NCI-H510A treated with DMSO at 0.1 percent for 48 hours (cell line): ENCODE measurements around the gene VPS35.
"Not testable (repeated sequence)": the region's sequence is repeated elsewhere in the genome, so short reads cannot be mapped to it uniquely, and the experiment has no call there.

Experiments
- DNase-seq: peaks from one replicate; lab custom pipeline; 2025; lab: John Stamatoyannopoulos, UW

The VPS35 gene

DNA sequence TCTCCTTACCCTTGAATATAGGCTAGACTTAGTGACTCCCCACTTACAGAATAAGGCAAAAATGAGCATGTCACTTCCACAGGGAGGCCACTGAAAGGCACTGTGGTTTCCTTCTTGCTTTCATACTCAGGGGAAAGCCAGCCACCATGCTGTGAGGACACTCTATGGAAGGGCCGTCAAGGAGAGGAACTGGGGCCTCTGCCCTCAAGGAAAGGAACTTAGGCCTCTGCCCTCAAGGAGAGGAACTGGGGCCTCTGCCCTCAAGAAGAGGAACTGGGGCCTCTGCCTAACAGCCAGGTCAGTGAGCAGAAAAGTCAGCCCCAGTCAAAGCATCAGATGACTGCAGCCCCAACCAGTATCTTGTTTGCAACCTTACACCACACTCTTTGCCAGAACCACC is 30.1 kb downstream of the VPS35 start:
- no peak for DNase-seq

DNA sequence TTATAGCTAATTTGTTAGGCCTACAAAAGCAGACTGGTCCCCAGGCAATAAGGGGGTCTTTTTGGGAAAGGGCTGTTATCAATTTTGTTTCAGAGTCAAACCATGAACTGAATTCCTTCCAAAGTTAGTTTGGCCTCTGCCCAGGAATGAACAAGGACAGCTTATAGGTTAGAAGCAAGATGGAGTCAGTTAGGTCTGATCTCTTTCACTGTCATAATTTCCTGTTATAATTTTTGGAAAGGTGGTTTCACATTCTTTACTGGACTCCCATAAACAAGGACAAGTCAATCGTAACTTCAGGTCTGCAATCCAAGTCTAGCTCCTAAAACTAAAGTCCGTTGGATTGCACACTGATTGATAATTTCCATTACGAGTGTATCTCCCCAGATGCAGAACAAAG is 37.7 kb downstream of the VPS35 start:
- no peak for DNase-seq

DNA sequence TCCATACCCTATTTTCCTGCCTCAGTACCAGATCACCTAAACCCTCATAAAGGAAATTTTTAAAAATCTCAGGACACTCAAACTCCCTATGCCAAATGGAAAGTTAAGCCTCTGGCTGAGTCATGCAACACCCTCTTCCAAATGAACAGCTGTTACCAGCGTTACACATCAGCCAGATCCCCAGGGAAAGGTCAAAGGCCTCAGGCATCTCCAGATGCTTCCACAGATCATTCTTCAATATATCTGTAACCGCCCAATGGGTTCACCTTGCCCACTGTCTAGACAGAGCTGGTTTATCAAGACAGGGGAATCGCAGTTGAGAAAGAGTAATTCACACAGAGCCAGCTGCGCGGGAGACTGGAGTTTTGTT is 38.7 kb downstream of the VPS35 start:
- no peak for DNase-seq

DNA sequence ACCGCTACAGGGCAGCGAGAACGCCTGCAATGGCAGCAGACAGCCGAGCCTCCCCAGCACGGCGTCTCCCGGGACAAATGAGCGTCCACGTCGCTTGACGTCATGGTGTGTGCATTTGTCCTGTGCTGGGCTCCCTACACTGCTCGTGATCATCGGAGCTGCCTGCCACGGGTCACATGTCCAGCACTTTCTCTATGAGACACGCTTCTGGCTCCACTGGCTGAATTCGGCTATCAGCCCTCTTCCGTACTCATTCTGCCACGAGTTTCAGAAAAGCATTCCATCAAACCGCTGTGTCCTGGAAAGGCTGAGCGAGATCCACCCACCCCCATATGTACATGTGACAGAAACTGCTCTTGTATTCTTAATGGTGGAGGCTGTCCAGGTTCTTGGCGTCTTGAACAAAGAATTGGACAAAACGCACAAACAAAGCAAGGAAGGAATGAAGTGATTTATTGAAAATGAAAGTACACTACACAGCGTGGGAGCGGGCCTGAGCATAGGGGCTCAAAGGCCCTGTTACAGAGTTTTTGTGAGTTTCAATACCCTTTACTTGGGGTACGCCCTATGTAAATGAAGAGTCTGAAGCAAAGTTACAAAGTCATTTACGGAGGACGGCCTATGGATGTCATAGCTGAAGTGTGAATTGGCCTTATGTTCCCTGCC is 39.3 kb downstream of the VPS35 start:
- DNase-seq = no peak

DNA sequence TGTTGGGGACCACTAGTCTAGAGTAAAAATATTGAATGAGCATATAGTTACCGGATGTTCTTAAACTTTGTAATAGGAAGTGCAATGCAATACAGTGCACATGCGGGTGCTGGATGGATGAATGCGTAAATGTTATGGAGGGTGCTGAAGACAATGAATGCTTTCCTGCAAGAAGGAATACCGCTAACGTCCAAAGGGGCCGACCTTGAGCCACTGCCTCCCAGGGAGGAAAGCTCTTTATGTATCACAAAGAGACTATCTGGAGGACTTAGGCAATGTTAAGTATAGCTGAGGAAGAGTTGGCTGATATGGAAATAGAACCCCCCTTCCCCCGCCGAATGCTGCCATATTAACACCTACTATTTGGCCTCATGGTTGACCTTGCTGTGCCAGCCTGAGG is 40.3 kb downstream of the VPS35 start:
- DNase-seq = no peak

DNA sequence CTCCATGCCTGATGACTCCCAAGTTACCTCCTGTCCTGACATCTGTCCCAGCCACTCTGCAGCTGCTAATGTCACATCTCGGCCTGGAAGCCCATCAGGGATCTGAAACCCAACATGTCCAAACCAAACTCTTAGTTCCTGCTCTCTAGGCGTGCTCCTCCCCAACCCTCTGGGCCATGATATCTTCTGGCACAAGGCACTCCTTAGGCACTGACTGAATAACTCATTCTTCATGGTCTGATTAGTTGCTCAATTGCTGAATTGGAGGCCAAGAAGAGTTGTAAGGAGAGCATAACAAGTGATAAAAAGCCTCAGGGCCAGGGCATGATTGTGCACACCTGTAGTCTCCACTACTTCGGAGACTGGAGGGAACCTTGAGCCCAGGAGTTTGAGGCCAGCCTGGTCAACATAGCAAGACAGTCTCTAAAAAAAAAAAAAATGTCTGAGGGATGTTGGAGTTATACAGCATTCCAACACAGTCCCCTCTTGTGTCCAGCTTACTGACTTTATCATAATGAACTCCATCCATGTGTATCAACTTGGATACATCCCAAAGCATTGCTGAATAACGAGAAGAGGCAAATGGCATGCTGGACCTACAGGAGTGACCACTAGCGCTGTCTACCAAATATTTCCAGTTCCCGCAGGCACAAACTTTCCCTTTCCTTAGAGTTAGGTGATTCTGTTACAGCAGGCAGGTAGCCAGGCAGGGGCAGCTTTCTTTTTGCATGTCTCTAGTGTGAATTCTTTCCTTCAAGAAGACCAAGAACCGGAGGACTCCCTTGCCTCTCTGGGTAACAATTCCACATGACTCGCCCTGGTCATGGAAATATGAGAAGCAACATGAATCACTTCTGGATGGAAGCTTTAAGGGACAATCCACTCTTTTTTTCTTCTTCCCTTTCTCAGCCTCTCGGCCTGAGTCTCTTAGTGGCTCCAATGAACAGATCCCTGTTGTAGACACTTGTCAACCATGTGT is 49.7 kb downstream of the VPS35 start:
- no peak for DNase-seq

DNA sequence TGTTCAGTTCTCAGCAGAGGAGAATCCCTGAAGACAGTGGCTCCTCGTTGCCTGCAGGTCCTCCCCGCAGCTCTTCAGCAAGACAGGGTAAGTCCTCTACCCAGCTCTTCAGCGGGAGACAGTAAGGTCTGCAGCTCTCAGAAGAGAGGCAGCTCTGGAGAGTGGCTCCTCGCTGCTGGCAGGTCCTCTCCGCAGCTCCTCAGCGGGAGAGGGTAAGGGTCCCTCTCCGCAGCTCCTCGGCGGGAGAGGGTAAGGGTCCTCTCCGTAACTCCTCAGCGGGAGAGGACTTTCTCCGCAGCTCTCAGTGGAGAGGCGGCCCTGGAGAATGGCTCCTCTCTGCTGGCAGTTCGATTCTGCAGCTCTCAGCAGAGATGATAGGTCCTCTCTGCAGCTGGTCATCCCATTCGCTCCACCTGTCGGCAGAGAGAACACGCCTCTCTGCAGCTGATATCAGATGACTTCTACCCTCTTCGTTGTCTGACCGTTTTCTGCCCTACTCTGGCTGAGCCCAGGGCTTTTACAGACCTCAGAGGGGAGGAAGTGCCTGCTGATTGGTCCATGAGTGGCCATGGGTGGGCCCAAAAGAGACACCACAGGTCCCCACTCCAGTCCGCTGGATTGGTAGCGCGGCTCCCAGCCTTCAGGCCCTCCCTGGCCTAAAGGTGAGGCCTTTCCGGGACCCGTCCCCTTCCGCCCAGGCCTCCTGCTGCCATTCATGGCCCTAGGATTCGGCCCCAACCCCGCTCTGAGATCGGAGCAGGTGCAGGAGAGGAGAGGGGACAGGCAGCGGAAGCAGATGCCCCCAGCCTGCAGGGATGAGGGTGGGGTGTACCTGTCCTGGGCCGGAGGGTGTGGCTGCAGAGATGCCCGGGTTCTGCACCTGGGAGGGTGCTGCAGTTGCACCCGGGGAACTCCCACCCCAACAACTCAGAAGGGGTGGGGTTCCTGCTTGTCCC is 55.9 kb downstream of the VPS35 start:
- DNase-seq = peak; percentile 90

DNA sequence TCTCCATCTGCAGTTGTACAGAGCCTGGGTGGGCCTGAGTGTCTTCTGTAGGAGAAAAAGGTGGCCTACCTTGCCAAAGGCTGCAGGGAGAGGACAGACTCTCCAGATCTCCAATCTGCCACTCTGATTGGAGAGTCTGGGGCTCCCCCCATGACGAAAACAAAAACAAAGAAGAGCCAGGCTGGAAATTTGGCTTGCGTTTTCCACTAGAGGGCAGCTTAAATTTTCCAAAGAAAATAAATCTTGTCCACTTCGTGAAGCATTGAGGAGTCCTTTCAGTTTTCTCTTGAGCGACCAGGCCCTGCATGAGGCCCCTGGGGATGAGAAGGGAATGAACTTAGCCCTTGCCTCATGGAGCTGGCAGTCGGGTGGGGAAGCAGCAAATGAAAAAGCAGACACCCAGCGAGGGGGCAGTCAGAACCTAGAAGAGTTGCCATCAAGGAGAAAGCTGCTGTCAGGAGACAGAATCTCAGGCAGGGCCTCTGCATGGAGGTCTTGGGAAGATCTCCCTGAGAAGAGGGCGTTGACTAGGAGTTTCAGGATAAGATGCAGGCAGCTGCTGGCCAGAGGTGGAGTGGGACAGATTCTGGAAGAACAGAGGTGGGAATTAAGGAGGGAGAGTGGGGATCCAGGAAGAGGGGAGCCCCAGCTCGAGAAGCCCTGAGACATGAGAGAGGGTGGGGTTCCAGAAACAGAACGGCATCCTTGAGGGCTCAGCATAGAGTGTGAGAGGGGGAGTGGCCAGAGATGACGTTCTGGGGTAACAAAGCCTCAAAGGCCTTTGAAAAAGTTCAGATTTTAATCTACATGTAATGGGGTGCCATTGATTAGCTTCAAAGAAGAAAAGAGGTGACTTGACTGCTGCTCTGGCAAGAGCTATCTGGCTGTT is 59.4 kb downstream of the VPS35 start:
- DNase-seq = peak; percentile 15

DNA sequence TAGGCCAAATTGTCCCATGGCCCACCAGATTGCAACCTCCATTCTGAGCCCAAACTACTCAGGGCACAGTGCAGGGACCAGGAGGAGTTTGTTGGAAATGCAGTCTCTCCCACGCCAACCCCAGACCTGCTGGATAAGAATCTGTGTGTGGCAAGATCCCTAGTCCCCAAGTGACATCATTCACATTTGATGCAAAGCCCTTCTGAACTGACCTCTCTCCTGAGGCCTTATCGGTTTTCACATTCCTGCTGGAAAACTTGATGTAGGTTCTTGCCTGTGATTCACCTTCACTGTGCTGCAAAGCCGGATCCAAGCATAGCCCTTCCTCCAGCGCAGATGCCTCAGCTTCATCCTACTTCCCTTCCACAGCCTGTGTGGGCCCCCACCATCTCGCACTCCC is 61.2 kb downstream of the VPS35 start:
- no peak for DNase-seq

DNA sequence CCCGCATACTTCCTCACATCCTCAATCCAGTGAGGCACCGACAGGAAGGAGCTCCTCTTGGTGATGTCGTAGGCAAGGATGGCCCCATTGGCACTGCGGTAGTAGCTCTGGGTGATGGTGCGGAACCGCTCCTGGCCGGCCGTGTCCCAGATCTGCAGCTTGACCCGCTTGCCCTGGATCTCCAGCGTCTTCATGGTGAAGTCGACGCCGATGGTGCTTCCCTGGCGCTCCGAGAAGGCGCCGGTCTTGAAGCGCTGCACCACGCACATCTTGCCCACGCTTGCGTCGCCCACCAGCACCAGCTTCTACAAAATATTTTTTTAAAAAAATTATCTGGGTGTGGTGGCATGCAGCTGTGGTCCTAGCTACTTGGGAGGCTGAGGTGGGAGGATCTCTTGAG is 62.3 kb downstream of the VPS35 start:
- DNase-seq = not testable (repeated sequence)

DNA sequence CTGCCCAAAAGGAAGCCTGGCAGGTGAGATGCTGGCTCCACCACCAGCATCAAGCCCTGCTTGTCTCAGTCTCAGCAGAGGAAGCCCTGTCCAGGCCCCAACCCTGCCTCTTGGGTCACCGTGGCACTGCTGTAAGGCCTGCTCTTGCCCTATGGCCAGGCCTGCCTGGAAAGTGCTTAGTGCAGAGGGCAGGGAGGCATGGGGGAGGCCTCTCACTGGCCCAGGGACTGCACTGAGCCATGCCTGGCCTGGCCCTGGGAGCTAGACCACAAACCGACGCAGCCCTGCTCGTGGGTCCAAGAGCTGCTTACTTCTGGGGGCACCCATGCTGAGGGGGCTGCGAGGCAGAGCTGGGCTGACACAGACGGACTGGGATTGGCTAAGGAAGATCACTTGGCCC is 64.1 kb downstream of the VPS35 start:
- not testable (repeated sequence) for DNase-seq

DNA sequence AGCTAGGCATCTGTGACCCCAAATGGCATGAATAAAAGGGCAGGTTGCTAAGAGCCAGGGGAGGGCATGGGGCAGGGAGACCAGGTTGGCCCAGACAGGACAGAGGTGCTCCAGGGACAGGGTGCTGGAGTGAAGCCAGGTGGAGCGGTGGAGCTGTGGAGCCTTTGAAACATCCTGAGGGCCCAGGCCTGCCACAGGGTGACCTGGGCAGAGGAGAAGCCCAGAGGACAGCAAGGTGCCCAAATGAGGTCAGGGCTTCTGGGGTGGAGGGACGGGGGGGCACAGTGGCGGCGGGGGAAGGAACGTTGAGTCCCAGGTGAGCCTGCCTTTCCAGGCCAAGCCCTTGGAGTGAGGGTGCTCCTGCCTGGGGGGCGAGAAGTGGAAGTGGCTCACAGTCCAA is 65.3 kb downstream of the VPS35 start:
- not testable (repeated sequence) for DNase-seq

DNA sequence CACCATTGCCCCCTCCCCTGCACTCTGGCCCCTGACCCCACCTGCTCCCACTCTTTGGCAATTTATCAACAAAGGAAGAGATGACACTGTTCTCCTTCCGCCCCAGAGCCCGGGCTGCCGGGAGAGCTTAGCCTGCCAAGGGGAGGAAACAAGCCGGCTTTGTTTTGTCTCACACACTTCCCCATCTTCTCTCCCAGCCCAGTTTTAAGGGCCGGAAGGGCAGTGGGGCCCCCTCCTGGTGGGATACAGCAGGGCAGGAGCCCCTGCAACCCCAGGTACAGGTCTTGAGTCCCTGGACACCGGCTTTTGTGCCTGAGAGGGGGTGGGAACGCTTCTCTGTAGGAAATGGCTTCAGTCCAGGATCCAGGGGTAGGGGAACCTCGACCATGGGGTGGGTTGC is 65.7 kb downstream of the VPS35 start:
- DNase-seq = not testable (repeated sequence)

DNA sequence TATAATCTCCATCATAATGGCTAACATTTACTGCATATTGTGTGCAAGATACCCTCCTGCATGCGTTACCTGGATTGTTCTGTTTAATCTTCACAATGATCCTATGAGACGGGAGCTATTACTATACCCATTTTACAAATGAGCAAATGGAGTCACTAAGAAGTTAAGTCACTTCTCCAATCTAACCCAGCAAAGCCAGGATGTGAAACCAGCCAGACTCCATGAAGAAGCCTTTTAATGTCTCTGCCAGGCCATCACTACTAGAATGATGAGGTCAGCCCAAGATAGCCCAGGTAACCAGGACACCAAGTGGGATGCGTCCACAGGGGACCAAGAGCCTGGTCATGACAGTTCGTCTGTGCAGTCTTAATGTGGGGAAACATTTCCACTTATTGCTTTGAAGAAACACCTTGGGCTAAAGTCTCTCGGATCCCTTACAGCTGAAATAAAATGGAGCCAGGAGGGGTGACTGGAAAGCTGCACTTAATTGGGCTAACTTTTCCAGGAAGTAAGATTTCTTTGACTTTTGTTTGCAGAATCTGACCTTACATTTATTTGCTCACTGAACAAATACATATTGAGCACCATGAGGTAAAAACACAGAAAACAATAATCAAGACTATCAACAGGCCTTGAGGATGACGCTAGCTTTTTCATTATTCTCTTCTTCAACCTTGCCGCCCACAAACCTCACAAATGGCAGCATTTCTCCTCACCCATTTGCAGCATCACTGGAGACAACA is 66.9 kb downstream of the VPS35 start:
- no peak for DNase-seq

DNA sequence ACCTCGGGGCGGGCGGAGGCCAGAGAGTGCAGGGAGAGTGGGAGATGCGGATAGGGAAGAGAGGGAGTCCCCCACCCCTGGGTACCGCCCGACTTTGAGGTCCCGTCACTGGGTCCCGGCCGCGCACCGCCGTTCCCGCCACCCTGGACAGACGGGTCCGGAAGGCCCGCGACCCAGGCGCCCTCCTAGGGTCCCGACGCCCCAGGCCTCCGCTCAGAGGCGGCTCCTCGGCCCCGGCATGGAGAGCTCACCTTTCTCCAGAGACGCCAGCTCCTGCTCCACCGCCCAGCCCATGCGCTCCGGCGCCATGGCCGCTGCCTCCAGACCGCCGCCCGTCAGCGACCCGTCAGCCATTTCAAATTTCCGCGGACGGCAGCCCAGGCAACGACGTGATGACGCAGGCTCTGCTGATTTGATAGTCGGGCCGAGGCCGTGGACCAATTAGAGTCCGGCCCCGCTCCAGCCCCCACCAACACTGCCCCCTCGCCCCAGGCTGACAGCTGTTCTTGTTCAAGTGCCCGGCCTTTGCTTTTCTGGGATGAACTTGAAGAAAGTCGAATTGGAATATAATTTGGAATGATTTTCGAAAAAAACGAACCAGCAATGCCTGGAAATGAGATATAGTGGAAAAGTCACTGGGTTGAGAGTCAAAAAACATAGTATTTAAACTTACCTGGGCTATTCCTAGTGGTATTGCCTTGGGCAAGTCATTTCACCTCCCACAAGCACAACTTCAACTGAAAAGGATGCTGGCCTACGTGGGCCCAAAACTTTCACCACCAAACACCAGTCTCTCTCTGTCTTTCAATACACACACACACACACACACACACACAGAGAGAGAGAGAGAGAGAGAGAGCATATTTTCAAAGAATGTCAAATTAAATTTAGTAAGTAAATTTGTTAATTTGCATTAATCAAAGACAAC is 67.7 kb downstream of the VPS35 start, which contains the start of gene SHCBP1:
Gene SHCBP1 (minus strand): TSS at position 374 of the 928 bp plus-strand sequence. CDS start 20 bp downstream, at position 354.
- DNase-seq = peak; percentile 77

DNA sequence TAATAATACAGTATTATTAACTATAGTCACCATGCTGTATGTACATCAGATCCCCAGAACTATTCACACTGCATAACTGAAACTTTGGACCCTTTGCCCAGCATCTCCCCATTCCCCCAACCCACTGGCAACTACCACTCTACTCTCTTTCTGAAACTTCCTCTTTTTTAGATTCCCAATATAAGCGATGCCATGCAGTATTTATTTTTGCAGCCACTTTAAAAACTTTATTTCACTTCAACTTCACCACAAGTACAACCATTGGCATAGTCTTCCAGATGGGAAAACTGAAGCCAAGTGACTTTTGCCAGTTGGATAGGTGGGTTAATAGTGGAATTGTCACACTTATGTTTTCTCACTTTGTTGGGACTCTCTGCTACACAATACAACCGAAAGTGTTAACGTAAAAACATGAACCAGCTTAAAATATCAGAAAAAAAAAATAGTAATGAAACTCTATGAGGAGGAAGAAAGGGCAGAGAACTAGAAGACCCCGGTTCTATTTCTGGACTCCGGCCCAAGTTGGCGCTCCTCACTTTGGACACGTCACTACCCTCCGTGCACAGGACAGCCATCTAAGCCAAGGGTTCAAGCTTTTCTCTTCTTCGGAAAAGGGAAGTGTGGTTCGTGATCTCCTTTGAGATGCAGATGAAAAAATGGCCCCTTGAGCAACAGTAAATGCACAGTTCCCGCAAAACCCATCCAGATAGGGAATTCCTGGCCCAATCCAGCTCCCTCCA is 68.5 kb downstream of the VPS35 start:
- no peak for DNase-seq

DNA sequence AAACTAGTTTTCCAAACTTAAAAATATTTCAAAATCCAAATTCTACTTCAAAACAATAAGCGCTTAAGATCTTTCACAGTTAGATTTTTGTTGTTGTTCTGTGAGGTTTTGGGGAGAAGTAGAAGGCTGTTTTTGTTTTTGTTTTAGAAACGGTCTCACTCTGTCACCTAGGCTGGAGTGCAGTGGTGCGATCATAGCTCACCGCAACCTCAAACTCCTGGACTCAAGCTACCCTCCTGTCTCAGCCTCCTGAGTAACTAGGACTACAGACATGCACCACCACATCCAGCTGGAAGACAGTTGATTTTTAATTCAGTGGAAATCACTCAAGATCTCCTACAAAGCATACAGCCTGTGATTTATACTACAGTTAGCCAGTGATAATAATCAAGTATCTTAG is 70.5 kb downstream of the VPS35 start:
- DNase-seq = no peak

DNA sequence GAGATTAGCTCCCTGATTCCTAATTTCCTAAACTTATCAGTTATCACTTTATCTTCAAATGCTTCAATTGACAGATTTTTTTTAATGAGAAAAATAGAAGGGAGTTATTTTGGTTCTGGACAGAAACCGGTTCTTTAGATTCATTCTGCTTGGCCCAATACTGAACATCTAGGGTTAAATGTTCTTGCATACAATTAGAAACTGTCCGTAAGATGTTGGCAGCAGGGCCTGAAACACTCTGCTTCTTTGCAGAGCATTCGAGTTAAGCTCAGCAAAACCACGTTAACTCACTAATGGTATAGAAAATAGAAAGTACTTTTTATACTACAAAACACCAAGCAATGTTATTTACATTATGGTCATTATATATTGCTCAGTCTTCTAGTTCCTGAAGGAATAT is 75.0 kb downstream of the VPS35 start:
- no peak for DNase-seq

DNA sequence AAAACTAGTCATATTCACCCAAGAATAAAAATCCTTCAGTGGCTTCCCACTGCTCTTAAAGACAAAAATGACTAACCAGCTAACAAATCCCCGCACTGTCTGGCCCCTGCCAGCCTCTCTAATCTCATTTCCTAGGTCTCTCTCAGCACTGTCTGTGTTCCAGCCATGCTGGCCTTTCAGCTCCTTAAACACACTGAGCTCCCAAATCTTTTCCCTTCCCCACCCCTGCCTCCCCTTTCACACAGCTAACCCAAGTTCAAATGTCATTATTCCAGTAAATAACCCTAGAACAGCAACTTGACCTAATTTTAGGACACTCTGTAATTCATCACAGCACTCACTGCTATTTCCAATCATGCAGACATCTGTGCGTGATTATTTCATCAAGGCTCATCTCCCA is 75.6 kb downstream of the VPS35 start:
- no peak for DNase-seq
